Measurements from ENCODE around the gene DCAF8.

Gene DCAF8

GRCh38 chr1:160211046-160211790, 51.1 kb downstream of the DCAF8 start:
- Histone ChIP-seq H3K9ac (no peak overlapping the region), H3K4me1 (no peaks in the 10 kb centered on the region), H3K36me3 (ENCODE audit: control insufficient read depth, insufficient read depth, low read length) (no peaks in the 10 kb centered on the region), H3K4me3 (ENCODE audit: low read depth, low read length) (no peak overlapping the region), H3K27me3 (ENCODE audit: control insufficient read depth, insufficient read depth, low read length) (no peaks in the 10 kb centered on the region), H3K9me3 (ENCODE audit: control insufficient read depth, low read length) (no peaks in the 10 kb centered on the region), H3K27ac (no peak overlapping the region), H3K79me2 (peaks cover 2% of the 10 kb centered on the region), H3K4me2 (ENCODE audit: low read length) (no peak overlapping the region), H2AFZ (no peak overlapping the region)
- TF ChIP-seq CTCF (IDR thresholded peaks at IDR 0.05): no peak

GRCh38 chr1:160210561-160210960, 51.8 kb downstream of the DCAF8 start:
- Histone ChIP-seq H3K27me3 (ENCODE audit: control insufficient read depth, insufficient read depth, low read length) (no peaks in the 10 kb centered on the region), H2AFZ (no peak overlapping the region), H3K36me3 (ENCODE audit: control insufficient read depth, insufficient read depth, low read length) (no peaks in the 10 kb centered on the region)

GRCh38 chr1:160209321-160210046, 52.9 kb downstream of the DCAF8 start:
- H3K27ac ChIP-seq: no peak overlapping the region
- H3K27me3 ChIP-seq (ENCODE audit: control insufficient read depth, insufficient read depth, low read length): no peaks in the 10 kb centered on the region
- H3K4me1 ChIP-seq: peaks cover 2% of the 10 kb centered on the region
- H3K4me3 ChIP-seq (ENCODE audit: low read depth, low read length): no peak overlapping the region
- H3K79me2 ChIP-seq: peaks cover 2% of the 10 kb centered on the region
- no peaks in the 10 kb centered on the region for H3K36me3 ChIP-seq (ENCODE audit: control insufficient read depth, insufficient read depth, low read length)
- TF ChIP-seq CTCF (IDR thresholded peaks at IDR 0.05): no peak
- no peak overlapping the region for H3K9ac ChIP-seq
- H2AFZ ChIP-seq: no peak overlapping the region
- no peaks in the 10 kb centered on the region for H3K9me3 ChIP-seq (ENCODE audit: control insufficient read depth, low read length)
- H3K4me2 ChIP-seq (ENCODE audit: low read length): peak overlapping the region; percentile 34

More at GRCh38 chr1:160210561-160210960, 51.8 kb downstream of the DCAF8 start:
- Histone ChIP-seq H3K9ac (no peak overlapping the region), H3K27ac (no peak overlapping the region), H3K4me2 (ENCODE audit: low read length) (no peak overlapping the region), H3K4me1 (no peaks in the 10 kb centered on the region), H3K4me3 (ENCODE audit: low read depth, low read length) (no peak overlapping the region), H3K79me2 (peaks cover 2% of the 10 kb centered on the region), H3K9me3 (ENCODE audit: control insufficient read depth, low read length) (no peaks in the 10 kb centered on the region)
- TF ChIP-seq CTCF (IDR thresholded peaks at IDR 0.05): no peak

DNA sequence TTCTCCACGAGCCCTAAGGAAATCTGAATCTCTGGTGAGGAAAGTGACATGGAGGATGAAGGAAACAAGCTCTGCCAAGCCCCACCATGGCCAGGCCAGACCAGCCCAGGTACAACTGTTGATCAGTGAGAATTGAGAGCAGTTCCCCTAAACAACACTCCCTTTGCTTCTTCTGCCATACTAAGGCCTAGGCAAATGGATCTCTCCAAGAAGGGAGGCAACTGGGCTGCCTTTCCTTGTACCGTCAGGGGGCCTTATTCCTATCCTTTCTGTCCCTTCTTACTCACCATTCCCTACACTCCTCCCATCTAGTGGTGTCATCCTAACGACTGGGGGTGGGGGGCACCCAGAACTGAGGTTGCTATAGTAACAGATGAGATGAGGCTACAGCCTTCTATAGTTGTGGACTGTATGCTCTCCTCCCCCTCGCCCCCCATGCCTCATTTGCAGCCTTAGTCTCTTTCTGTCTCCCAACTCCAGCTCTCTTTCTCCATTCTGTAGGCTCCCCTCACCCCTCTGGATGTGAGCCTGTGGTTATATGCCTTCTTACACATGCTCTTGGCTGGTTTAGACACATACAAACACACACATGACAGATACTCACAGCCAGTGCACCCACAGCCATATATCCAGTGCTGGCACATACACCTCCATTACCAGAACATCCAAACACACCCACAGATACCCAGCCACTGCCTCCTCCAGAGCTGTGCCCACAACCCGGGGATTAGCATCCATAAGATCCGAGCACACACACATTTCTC, 53.6 kb downstream of the DCAF8 start:
- Histone ChIP-seq H3K36me3 (ENCODE audit: control insufficient read depth, insufficient read depth, low read length) (no peaks in the 10 kb centered on the region), H2AFZ (no peak overlapping the region), H3K27me3 (ENCODE audit: control insufficient read depth, insufficient read depth, low read length) (no peaks in the 10 kb centered on the region), H3K4me3 (ENCODE audit: low read depth, low read length) (no peak overlapping the region), H3K4me2 (ENCODE audit: low read length) (peak overlapping the region; percentile 25), H3K9me3 (ENCODE audit: control insufficient read depth, low read length) (no peaks in the 10 kb centered on the region), H3K4me1 (peaks cover 2% of the 10 kb centered on the region), H3K27ac (peak overlapping the region; percentile 47), H3K9ac (no peak overlapping the region), H3K79me2 (peaks cover 2% of the 10 kb centered on the region)
- no peak for TF ChIP-seq CTCF (IDR thresholded peaks at IDR 0.05)

Measured in parathyroid adenoma (tissue), 2 donors.